Hematopoietic multipotent progenitor cell treated with erythropoietin and hydrocortisone succinate and interleukin-3 and kit ligand, for 15 days (in vitro differentiated cells): ENCODE data around the gene KCNAB1.

ENCODE experiments used
- DNase-seq: peaks from one replicate; pipeline ENCODE4 v3.0.0-alpha.2; 2015; ENCODE audit warnings: low spot score

KCNAB1 gene

DNA sequence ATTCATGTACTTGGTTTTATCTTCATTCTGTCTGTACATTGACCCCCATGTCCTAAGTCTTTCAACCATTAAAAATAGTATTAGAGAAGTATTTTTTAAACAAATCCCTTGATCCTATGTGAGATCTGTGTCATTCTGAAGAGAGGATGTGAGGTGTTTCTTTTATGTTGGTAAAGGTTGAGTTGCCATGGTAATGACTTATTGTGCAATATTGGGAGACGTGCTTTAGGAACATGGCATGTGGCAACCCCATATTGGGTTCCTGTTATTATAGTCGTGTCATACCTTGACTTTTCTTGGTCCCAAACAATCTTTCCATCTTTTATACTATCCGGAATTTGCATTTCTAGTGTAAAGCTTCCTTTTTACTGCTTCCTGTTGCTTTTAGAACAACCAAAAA lies 203.1 kb downstream of the KCNAB1 start:
- DNase-seq, result no peak

DNA sequence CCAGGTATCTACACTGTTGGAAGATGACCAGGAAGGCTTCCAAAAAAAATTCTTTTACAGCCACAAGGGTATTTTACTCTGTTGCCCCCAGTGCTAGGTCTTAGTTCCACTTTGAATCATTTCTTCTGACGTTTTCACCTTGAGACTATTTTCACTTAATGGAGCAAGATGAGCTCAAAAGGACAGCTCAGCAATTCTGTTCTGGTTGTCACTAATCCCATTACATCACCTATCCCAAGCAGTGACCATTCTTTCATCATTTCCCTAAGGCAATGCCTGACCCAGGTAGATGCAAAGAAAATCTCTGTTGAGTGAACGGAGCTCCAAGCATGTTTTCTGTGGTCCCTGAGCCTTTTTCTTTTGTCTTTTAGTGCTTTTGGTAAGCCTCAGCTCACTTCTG lies 210.0 kb downstream of the KCNAB1 start:
- no peak for DNase-seq

DNA sequence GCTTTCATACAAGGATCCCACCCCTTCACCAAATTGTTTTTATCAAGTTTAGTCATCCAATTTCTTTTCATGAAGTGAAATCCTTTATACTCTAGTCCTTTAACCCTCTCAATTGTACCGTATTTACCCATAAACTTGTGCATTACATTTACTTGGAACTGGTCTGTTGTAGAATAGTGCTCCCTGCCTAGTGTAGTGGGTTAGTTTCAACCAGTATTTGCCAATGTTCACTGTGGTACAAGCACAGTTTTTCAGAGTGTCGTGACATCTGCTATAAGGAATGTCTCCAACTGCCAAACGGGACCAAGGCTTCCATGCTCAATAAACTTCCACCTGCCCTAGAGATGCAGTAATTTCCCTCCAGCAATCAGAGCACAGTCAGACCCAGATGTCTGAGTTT lies 211.9 kb downstream of the KCNAB1 start:
- DNase-seq, result no peak

DNA sequence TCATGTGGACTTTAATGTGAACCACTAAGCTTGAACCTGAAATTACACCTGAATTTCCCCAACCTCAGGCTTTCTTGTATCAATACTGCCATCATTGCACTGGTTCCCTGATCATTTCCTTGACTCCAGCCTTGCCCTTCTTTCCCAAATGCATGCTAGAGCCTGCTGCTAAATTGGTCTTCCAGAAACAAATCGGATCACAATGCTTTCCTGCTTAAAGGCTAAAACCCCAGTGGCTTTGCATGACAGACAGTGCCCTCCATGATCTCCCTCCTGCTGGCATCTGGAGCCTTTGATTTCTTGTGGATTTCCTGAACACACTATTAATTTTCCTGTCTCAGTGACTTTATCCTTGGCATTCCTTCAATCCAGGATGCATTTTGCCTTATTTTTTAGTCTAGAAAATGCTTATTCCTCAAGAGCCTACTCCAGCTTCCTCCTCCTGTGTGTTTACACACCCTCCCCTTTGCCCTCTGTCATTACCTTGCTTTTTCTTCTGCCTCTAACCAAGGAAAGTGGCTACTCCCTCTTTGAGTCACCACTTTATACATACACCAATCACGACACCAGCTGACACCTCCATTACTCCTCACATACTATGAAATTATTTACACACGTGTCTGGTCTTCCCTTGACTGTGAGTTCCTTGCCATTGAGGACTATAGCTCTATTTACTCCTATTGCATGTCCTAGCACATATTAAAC lies 214.6 kb downstream of the KCNAB1 start:
- no peak for DNase-seq

GRCh38 chr3:156339491-156339890 lies 219.1 kb downstream of the KCNAB1 start:
- DNase-seq, result no peak

DNA sequence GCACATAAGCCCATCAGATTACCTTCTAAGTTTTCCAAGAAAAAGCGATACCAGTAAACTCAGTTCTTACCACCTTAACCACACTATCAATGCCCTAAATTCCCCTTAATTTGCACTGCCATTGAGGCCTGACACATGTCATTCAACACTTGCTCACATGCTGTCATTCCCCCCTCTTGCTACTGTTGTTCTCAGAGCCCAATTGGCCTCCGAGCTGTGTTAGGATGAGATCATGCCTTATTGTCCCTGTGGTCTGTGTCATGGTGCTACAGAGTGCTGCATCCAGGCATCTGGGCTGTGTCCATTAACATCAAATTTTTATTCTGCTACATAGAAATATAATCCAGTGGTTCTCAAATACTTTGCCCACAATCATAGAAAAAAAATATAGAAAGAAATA lies 221.0 kb downstream of the KCNAB1 start:
- no peak for DNase-seq

DNA sequence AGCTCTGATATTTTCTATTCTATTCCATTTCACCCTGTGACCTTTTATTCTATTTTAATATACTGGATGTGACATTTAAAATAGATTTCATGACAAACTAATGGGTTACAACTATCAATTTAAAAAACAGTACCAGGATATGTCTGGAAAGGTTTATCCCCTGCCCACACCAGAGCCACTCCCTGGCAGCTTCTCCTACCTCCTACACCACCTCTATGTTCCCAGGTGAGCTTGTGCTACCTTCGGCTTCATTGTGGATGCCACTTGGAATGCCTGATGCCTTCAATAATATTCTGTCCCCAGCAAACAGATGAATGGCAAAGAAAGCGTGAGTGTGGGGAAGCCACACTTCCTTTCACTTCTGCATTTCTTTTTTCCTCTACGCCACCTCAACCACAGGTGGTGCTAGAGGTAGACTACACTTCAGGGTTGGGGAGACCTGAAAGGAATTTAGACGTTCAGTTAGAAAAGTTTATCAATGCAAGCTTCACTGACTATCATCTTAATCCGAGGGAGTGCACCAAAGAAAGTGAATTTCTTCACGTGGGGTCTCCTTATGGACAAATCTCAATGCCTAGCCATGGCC lies 221.5 kb downstream of the KCNAB1 start:
- DNase-seq, result no peak

DNA sequence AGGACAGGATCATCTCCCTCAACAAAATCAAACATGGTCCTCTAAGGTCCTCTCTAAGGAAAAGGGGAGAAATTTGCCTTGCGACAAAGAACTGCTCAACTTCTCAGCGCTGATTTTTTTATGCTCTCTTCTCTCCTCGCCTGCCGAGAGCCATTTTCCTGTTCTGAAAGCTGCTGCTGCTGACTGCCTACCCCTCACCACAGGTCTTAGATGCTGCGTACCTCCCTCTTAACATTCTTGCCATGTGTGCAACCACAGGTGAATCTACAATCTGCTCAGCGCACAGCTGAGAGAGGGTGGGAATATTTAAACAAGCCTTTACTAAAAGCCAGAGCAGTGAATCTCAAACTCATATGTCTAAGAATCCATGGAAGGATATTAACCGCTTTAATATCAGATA lies 223.8 kb downstream of the KCNAB1 start:
- no peak for DNase-seq

DNA sequence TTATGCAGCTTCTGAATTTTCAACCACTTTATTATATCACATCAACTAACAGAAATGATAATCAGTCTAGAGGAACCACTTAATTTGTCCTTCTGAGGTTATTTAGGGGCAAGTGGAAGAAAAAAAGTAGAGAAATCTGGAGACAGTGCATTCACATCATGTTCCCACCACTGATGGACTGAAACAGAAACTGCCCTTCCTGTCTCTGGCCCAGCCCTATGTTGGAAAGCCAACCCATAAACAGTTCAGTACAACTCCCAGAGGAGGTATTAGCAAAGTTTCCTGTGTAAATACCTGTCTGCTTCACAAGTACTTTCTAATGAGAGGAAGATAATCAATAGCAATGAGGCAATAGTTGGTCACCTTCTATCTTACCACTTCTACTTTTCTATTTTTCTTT lies 228.7 kb downstream of the KCNAB1 start:
- no peak for DNase-seq

GRCh38 chr3:156349978-156350377 lies 229.6 kb downstream of the KCNAB1 start:
- no peak for DNase-seq

DNA sequence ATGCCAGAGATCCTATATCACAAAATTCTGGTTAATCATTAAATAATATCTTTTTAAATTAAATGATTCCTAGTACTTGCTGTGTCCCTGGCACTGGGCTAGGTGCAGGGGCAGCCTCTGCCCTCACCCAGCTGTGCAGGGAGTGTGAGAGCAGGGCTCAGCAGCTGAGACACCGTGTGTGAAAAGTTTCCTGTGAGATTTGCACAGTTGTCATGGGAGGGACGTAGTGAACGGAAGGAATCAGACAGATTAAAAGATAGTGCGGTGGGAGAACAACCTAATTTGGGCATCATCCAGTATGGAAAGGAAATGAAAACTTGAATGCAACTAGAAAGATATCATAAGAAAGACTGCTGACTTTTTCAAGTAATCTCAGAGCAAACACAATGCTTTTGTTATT lies 230.4 kb downstream of the KCNAB1 start:
- DNase-seq, result no peak

DNA sequence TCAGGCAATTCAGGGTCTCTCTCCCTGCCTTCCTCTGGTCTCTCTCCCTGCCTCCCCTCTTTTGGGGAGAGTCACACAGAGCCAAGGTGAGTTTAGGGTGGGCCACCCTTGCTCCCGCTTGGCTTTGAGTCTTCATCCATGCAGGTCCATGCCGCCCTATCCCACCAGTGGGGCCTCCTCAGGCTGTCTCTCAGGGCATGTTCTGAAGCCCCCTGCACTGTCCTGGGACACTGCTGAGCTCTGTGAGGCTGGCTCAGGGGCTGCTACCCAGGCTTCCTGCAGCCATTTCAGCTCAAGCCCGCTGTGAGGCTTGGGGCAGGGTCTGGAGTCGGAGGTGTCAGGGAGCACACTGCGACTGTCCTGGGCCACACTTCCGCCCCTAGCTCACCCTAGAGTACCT lies 231.4 kb downstream of the KCNAB1 start:
- no peak for DNase-seq

DNA sequence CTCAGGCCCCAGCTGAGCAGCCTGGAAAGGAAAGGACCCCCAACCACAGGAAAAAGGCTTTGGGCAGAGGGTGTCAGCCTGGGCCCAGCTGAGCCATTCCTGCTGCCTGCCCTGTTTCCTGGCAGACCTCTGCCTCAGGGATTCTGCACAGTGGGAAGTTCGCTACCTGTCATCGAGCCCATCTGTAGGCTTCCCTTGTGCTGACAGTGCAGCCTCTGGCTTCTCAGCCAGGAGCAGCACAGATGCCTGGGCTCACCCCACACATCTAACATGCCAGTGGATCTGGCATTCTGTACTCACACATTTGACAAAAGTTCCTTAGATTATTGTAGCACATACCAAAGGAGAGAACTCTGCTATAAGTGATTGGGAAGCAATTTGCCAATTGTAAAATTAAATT lies 232.3 kb downstream of the KCNAB1 start:
- no peak for DNase-seq

DNA sequence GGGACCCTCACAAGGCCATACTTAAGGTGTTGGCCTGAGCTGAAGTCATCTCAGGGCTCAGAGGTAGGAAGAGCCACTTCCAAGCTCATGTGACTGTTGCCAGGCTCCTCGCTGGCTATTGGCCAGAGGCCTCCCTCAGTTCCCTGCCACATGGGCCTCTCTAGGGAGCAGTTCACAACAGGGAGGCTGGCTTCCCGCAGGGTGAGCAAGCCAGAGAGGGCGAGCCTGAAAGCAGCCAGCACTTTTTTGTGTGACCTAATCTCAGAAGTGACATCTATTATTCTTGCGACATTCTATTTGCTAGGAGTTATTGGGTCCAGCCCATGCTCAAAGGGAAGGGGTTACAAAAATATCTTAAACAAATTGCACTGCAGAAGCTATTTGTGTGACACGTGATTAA lies 233.2 kb downstream of the KCNAB1 start:
- no peak for DNase-seq

DNA sequence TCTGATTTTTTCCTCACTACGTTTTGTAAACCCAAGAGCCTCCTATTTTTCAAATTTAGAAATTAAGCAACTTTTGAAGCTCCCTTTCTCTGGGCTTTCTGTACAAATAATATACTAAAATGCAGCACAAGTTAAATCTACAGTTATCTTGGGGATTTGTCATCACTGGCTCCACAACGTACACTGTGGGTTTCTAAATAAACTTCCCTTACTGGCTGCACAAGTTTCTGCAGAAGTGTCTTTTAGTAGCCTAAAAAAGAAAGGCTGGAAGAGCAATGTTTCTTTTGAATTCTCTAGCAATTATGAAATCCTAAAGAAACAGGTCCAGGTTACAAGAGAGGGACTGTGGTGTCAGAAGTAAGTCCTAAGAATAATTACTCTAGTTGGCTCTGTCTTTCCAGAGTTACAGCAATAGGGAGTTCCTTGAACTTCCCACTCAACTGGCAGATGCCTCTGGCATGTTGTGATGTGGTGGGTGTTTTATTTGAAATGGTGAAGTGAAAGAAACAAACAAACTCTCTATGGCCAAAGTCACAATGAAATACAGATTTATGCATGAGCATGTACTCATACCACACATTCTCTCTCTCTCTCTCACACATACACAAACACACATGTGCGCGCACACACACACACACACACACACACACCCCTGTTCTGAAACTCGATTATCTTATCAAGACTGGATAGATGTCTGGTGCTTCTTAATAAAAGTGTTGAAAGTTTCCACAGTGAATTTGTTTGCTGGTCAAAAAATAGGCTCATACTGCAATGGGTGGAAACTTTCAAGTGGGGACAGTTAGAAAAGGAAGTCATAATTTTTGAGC lies 236.4 kb downstream of the KCNAB1 start:
- DNase-seq, result no peak

DNA sequence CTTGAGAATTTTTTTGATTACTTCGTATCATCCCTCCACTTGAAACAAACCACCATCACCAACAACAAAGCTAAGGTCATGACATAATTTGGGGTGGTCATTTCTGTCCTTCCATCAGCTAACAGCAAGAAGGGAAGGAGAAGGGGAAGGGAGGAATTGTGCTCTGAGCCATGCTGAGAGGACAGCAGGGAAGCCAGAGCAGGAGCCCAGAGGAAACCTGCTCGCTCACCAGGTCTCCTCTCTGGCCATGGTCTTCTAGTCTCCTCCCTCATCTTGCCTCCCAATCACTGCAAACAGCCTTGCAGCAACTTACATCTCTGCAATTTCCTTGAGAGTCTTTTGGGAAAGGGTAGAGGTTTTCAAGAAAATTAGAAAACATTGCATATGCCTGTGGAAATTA lies 237.9 kb downstream of the KCNAB1 start:
- DNase-seq, result no peak

GRCh38 chr3:156359368-156359767 lies 239.0 kb downstream of the KCNAB1 start:
- no peak for DNase-seq

DNA sequence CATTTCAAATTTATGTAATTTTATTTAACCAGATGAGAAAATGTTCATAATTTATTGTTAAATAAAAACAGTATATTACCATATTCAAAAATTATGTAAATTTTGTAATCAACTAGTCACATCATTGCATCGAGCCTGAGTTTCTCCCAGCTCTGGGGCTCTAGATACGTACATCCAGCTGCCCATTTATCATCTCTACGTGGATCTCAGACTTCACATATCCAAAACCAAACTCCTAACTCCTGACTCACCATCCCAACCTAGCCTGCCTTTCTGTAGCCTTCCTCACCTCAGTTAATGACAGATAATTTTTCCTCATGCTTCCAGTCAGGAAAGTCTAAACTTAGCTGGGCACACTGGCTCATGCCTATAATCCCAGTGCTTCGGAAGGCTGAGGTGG lies 239.7 kb downstream of the KCNAB1 start:
- no peak for DNase-seq

DNA sequence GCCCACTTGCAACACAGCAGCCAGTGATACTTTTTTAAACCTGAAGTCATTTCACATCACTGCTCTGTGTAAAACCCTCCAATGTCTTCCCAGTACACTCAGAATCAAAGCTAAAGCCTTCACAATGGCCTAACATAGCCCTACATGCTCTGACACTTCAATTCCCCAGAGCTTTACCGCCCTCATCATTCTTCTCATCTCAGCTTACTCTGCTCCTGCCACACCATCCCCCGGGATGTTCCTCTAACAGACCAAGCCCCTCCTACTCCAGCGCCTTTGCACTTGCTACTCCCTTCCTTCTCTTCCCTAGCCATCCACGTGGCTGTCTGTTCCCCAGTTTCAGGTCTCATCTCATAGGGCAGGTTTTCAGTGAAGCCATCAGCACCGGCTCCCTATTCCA lies 240.6 kb downstream of the KCNAB1 start:
- DNase-seq, result no peak

DNA sequence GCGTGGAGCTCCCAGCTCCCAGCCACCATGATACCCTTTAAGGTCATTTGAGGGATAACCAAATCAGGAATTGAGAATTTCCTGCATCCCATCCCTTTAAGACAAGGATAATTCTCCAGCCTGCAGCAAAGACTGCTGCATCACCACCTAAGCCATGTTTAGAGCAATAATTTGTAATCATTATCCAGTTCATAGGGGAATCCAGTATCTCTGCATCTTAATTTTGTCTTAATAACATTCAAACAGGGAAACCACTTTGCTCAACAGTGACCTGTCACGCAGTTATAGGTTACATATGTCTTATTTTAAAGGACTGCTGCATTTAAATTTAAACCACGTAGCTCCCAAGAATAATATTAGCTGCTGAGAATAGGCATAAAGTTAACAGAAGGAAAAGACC lies 246.2 kb downstream of the KCNAB1 start:
- DNase-seq, result no peak

DNA sequence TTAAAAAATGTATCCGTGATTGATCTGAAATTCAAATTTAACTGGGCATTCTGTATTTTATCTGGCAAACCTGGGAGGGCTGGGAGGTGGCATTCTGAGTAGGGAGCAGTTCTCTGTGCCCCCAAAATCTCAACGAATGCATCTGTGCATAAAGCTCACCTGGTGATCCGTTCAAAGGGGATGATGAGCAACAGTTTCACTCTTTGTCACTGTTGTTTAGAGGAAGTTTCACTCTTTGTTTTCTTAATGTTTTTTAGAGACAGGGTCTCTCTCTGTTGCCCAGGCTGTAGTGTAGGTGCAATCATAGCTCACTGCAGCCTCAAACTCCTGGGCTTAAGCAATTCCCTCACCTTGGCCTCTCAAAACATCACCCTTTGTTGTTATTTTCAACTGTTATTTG lies 247.8 kb downstream of the KCNAB1 start:
- no peak for DNase-seq

GRCh38 chr3:156371701-156372100 lies 251.3 kb downstream of the KCNAB1 start:
- DNase-seq, result no peak

DNA sequence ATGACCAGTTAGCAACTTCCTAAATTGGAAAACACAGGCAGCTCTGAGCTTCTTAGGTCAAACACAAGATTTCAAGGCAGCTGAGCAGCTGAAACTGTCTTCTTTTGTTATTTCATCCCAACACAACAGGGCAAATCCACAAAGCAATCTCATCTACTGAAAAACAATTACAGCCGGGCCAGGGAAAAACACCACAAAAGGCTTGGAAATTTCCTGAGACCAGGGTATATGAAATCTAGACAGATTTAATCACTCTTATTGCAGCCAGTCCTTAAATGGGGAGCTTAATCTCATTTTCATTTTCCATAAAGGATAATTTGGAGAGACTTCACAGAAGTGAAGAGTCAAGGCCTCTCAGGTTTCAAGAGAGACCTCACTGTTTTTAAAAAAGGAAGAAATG lies 252.7 kb downstream of the KCNAB1 start:
- DNase-seq, result no peak
